ENCODE measurements around the gene PSMA6. TPM values are rescaled to one million over a fixed set of nuclear protein-coding genes. Genes with fewer than 3 reads are reported as not detected.

Gene PSMA6
- total RNA-seq, 1 experiment from 2014 or later: 210 TPM

GRCh38 chr14:35274805-35275204, 17.4 kb upstream of the PSMA6 start:
- CTCF ChIA-PET: no interaction called here
- ATAC-seq (no peak), DNase-seq (ENCODE audit: low spot score) (no peak)
- no peak for TF ChIP-seq MXD4 (CRISPR knock-in tag; IDR thresholded peaks at IDR 0.05; ENCODE audit: borderline replicate concordance)
- no peak for TF ChIP-seq SMAD3 (CRISPR knock-in tag; IDR thresholded peaks at IDR 0.05; ENCODE audit: borderline replicate concordance)
- no peak for TF ChIP-seq FOXP4 (CRISPR knock-in tag; IDR thresholded peaks at IDR 0.05)
- no peak for TF ChIP-seq NR1H2 (CRISPR knock-in tag; IDR thresholded peaks at IDR 0.05)
- no peak for TF ChIP-seq JAZF1 (CRISPR knock-in tag; IDR thresholded peaks at IDR 0.05)
- POLR2A ChIA-PET: no interaction called here
- H3K36me3 Mint-ChIP-seq: peaks cover 7% of the 10 kb centered on the region
- H3K9me3 Mint-ChIP-seq: no peaks in the 10 kb centered on the region
- H3K4me3 Mint-ChIP-seq: no peak overlapping the region
- no peaks in the 10 kb centered on the region for H3K27me3 Mint-ChIP-seq (ENCODE audit: low read depth)
- H3K27ac Mint-ChIP-seq: no peak overlapping the region
- H3K4me1 Mint-ChIP-seq: peaks cover 12% of the 10 kb centered on the region

DNA sequence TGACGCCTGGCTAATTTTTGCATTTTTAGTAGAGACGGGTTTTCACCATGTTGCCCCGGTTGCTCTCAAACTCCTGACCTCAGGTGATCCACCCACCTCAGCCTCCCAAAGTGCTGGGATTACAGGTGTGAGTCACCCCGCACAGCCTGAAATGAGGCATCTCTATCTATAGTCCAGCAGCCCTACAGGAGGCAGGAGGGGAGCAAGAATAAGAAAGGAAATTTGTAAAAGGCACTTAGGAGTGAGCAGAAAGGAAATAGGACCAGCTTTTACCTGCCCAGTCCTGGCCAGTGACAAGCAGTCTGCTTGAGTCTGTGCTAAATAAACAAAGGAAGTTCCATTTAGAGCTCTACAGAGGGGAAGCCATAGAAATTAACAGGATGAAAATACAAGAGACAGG, 15.0 kb upstream of the PSMA6 start:
- Mint-ChIP-seq H3K4me3 (no peak overlapping the region), H3K27me3 (ENCODE audit: low read depth) (no peaks in the 10 kb centered on the region), H3K36me3 (peaks cover 6% of the 10 kb centered on the region; the same call in 1 of the 2 replicates), H3K9me3 (no peaks in the 10 kb centered on the region), H3K27ac (peak overlapping the region; percentile 67), H3K4me1 (peaks cover 12% of the 10 kb centered on the region)
- ATAC-seq: peak; percentile 83
- TF ChIP-seq IRF2 (CRISPR knock-in tag; IDR thresholded peaks at IDR 0.05; ENCODE audit: borderline replicate concordance, low read depth): no peak
- TF ChIP-seq ZNF121 (CRISPR knock-in tag; IDR thresholded peaks at IDR 0.05): peak; percentile 83
- ChIA-PET POLR2A (no interaction called here), CTCF (interaction anchor here (0.6 to 0.9 kb wide), 2 partner anchors 15 to 152 kb away, joined by 3 to 4 read pairs; partner anchors contain the start of gene PSMA6)
- no peak for DNase-seq (ENCODE audit: low spot score)

- H3K4me3 Mint-ChIP-seq: no peak overlapping the region
- CTCF ChIA-PET: interaction anchor here (1.6 kb wide), 1 partner anchor 134 kb away, joined by 5 read pairs; no protein-coding TSS in a partner anchor
- TF ChIP-seq, protein P1, sequence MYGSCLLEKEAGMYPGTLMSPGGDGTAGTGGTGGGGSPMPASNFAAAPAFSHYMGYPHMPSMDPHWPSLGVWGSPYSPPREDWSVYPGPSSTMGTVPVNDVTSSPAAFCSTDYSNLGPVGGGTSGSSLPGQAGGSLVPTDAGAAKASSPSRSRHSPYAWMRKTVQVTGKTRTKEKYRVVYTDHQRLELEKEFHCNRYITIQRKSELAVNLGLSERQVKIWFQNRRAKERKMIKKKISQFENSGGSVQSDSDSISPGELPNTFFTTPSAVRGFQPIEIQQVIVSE (CRISPR knock-in tag; IDR thresholded peaks at IDR 0.05; ENCODE audit: borderline replicate concordance): no peak
- TF ChIP-seq ETV6 (CRISPR knock-in tag; IDR thresholded peaks at IDR 0.05) (no peak), EMX1 (CRISPR knock-in tag; IDR thresholded peaks at IDR 0.05) (no peak), ESRRA (CRISPR knock-in tag; IDR thresholded peaks at IDR 0.05; ENCODE audit: borderline replicate concordance) (no peak), ATF1 (CRISPR knock-in tag; IDR thresholded peaks at IDR 0.05) (no peak), AFF4 (CRISPR knock-in tag; IDR thresholded peaks at IDR 0.05; ENCODE audit: borderline replicate concordance) (no peak), CTCF (IDR thresholded peaks at IDR 0.05) (no peak), ZNF232 (CRISPR knock-in tag; IDR thresholded peaks at IDR 0.05) (no peak), ZNF219 (CRISPR knock-in tag; IDR thresholded peaks at IDR 0.05; ENCODE audit: borderline replicate concordance) (no peak), KAT7 (CRISPR knock-in tag; IDR thresholded peaks at IDR 0.05; ENCODE audit: borderline replicate concordance) (no peak), RELA (CRISPR knock-in tag; IDR thresholded peaks at IDR 0.05; ENCODE audit: borderline replicate concordance) (no peak), JAZF1 (CRISPR knock-in tag; IDR thresholded peaks at IDR 0.05) (no peak), ZNF281 (CRISPR knock-in tag; IDR thresholded peaks at IDR 0.05) (no peak)
- TF ChIP-seq, protein P2, sequence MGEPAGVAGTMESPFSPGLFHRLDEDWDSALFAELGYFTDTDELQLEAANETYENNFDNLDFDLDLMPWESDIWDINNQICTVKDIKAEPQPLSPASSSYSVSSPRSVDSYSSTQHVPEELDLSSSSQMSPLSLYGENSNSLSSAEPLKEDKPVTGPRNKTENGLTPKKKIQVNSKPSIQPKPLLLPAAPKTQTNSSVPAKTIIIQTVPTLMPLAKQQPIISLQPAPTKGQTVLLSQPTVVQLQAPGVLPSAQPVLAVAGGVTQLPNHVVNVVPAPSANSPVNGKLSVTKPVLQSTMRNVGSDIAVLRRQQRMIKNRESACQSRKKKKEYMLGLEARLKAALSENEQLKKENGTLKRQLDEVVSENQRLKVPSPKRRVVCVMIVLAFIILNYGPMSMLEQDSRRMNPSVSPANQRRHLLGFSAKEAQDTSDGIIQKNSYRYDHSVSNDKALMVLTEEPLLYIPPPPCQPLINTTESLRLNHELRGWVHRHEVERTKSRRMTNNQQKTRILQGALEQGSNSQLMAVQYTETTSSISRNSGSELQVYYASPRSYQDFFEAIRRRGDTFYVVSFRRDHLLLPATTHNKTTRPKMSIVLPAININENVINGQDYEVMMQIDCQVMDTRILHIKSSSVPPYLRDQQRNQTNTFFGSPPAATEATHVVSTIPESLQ (CRISPR knock-in tag; IDR thresholded peaks at IDR 0.05): no peak
Observed at GRCh38 chr14:35279369-35279768, 12.8 kb upstream of the PSMA6 start.

More at GRCh38 chr14:35279369-35279768, 12.8 kb upstream of the PSMA6 start:
- Mint-ChIP-seq H3K4me1 (peaks cover 12% of the 10 kb centered on the region), H3K9me3 (no peaks in the 10 kb centered on the region), H3K36me3 (peaks cover 6% of the 10 kb centered on the region; the same call in 1 of the 2 replicates), H3K27ac (no peak overlapping the region), H3K27me3 (ENCODE audit: low read depth) (no peaks in the 10 kb centered on the region)
- no peak for DNase-seq (ENCODE audit: low spot score)
- ATAC-seq: no peak
- POLR2A ChIA-PET: no interaction called here
